HG03460 (cell line): ENCODE data around the gene PRELP.

Experiments used
- ATAC-seq: cut with Tn5 transposase; IDR thresholded peaks from one replicate; pipeline ENCODE4 v1.9.1; 2021; ENCODE audit not compliant: unreplicated experiment

PRELP gene

GRCh38 chr1:203521074-203521794 is 45.6 kb downstream of the PRELP start:
- no peak for ATAC-seq

GRCh38 chr1:203521812-203522211 is 46.2 kb downstream of the PRELP start:
- no peak for ATAC-seq

GRCh38 chr1:203522237-203522636 is 46.6 kb downstream of the PRELP start:
- ATAC-seq: no peak

GRCh38 chr1:203523667-203524066 is 48.1 kb downstream of the PRELP start:
- no peak for ATAC-seq

GRCh38 chr1:203524152-203524551 is 48.5 kb downstream of the PRELP start:
- ATAC-seq: no peak

- ATAC-seq: no peak
Measured at GRCh38 chr1:203524824-203525223, 49.2 kb downstream of the PRELP start.

- no peak for ATAC-seq
Measured at GRCh38 chr1:203525685-203526084, 50.1 kb downstream of the PRELP start.

GRCh38 chr1:203526130-203526529 is 50.5 kb downstream of the PRELP start:
- no peak for ATAC-seq

GRCh38 chr1:203526572-203526971 is 51.0 kb downstream of the PRELP start:
- ATAC-seq: no peak

GRCh38 chr1:203527013-203527412 is 51.4 kb downstream of the PRELP start:
- ATAC-seq: no peak

- no peak for ATAC-seq
Measured at GRCh38 chr1:203528063-203528462, 52.5 kb downstream of the PRELP start.

- no peak for ATAC-seq
Measured at GRCh38 chr1:203528976-203529835, 53.6 kb downstream of the PRELP start.

GRCh38 chr1:203531063-203531462 is 55.5 kb downstream of the PRELP start:
- ATAC-seq: no peak

GRCh38 chr1:203534012-203534411 is 58.4 kb downstream of the PRELP start:
- ATAC-seq: no peak

GRCh38 chr1:203534526-203534925 is 58.9 kb downstream of the PRELP start:
- ATAC-seq: no peak

- no peak for ATAC-seq
Measured at GRCh38 chr1:203536575-203536974, 61.0 kb downstream of the PRELP start.

- no peak for ATAC-seq
Measured at GRCh38 chr1:203536980-203537455, 61.4 kb downstream of the PRELP start.

- no peak for ATAC-seq
Measured at GRCh38 chr1:203537806-203538464, 62.3 kb downstream of the PRELP start.

GRCh38 chr1:203538726-203539125 is 63.1 kb downstream of the PRELP start:
- ATAC-seq: no peak

GRCh38 chr1:203539831-203540546 is 64.4 kb downstream of the PRELP start:
- no peak for ATAC-seq
